WTC11 (cell line): ENCODE data around the gene BCL11A. TPM values are rescaled to one million over a fixed set of nuclear protein-coding genes. Genes with fewer than 3 reads are reported as not detected.

Experiments
- ATAC-seq: fragments of 200-7000 bp; cut with Tn5 transposase; 2 replicates; pipeline ENCODE4 v1.10.0; 2021; ENCODE audit warnings: mild to moderate bottlenecking, moderate library complexity
- CTCF ChIA-PET: fragments of 300-600 bp; sonication (Branson Sonifier 250); formaldehyde crosslinking; loops from one replicate; lab custom pipeline; 2021; ENCODE audit warnings: antibody characterized with exemption; lab: Charles Lee
- POLR2A ChIA-PET: fragments of 350-600 bp; sonication (Branson Sonifier 250); formaldehyde crosslinking; loops from one replicate; lab custom pipeline; 2021; ENCODE audit warnings: antibody characterized with exemption; lab: Charles Lee
- DNase-seq: peaks from one replicate; pipeline ENCODE4 v3.0.0; 2021; ENCODE audit warnings: low spot score
- H3K27ac Mint-ChIP-seq: 2 replicates; pipeline ENCODE4 v1.8.0; 2021; ENCODE audit warnings: mixed read lengths
- H3K27me3 Mint-ChIP-seq: 2 replicates; pipeline ENCODE4 v1.8.0; 2021; ENCODE audit warnings: low read depth, mild to moderate bottlenecking, moderate library complexity, mixed read lengths
- H3K36me3 Mint-ChIP-seq: 2 replicates; pipeline ENCODE4 v1.8.0; 2021; ENCODE audit warnings: mixed read lengths
- H3K4me1 Mint-ChIP-seq: 2 replicates; pipeline ENCODE4 v1.8.0; 2022; ENCODE audit warnings: mixed read lengths
- H3K4me3 Mint-ChIP-seq: 2 replicates; pipeline ENCODE4 v1.8.0; 2021; ENCODE audit warnings: mild to moderate bottlenecking, moderate library complexity, mixed read lengths
- H3K9me3 Mint-ChIP-seq: 2 replicates; pipeline ENCODE4 v1.8.0; 2021; ENCODE audit warnings: mixed read lengths
- CREM ChIP-seq: sonication (generic); formaldehyde crosslinking; IDR thresholded peaks from 2 replicates; pipeline ENCODE4 v1.8.1; 2022; ENCODE audit warnings: mild to moderate bottlenecking, missing genetic modification reagents, moderate library complexity
- EMX1 ChIP-seq: fragments of 250-450 bp; sonication (Bioruptor Pico); IDR thresholded peaks from 2 replicates; pipeline ENCODE4 v1.8.0; 2021; ENCODE audit warnings: mild to moderate bottlenecking
- GABPB1 ChIP-seq: sonication (generic); formaldehyde crosslinking; IDR thresholded peaks from 2 replicates; pipeline ENCODE4 v1.8.1; 2023; ENCODE audit warnings: mild to moderate bottlenecking, missing genetic modification reagents
- IRF2 ChIP-seq: sonication (generic); formaldehyde crosslinking; IDR thresholded peaks from 2 replicates; pipeline ENCODE4 v1.8.0; 2022; ENCODE audit warnings: low read depth, missing genetic modification reagents, borderline replicate concordance
- NFATC4 ChIP-seq: fragments of 250-450 bp; sonication (Bioruptor Pico); IDR thresholded peaks from 2 replicates; pipeline ENCODE4 v1.9.0; 2021; ENCODE audit warnings: mild to moderate bottlenecking
- NFYB ChIP-seq: sonication (generic); formaldehyde crosslinking; conservative IDR thresholded peaks from 2 replicates; pipeline ENCODE4 v1.8.0; 2022; ENCODE audit warnings: low read depth, missing genetic modification reagents
- RELA ChIP-seq: sonication (generic); formaldehyde crosslinking; IDR thresholded peaks from 2 replicates; pipeline ENCODE4 v1.8.1; 2022; ENCODE audit warnings: missing genetic modification reagents, mild to moderate bottlenecking, borderline replicate concordance
- SMAD4 ChIP-seq: sonication (generic); formaldehyde crosslinking; IDR thresholded peaks from 2 replicates; pipeline ENCODE4 v1.8.0; 2022; ENCODE audit warnings: mild to moderate bottlenecking, missing genetic modification reagents
- ZNF232 ChIP-seq: sonication (generic); formaldehyde crosslinking; IDR thresholded peaks from 2 replicates; pipeline ENCODE4 v1.8.0; 2022; ENCODE audit warnings: mild to moderate bottlenecking, missing genetic modification reagents
- ZNF396 ChIP-seq: fragments of 250-450 bp; sonication (Bioruptor Pico); IDR thresholded peaks from 2 replicates; pipeline ENCODE4 v1.8.0; 2021; ENCODE audit warnings: mild to moderate bottlenecking, moderate library complexity, borderline replicate concordance
- ZNF423 ChIP-seq: fragments of 250-450 bp; sonication (Bioruptor Pico); IDR thresholded peaks from 2 replicates; pipeline ENCODE4 v2.1.2; 2022; ENCODE audit warnings: mild to moderate bottlenecking, moderate library complexity
- total RNA-seq: library from RNA; stranded (reverse); gene quantifications from 3 replicates; pipeline ENCODE4 v1.2.3, GENCODE V29; 2021
- TF ChIP-seq, protein P1 (sequence below): sonication (generic); formaldehyde crosslinking; IDR thresholded peaks from 2 replicates; pipeline ENCODE4 v1.8.1; 2023; ENCODE audit warnings: mild to moderate bottlenecking, missing genetic modification reagents, moderate library complexity
- TF ChIP-seq, protein P2 (sequence below): sonication (generic); formaldehyde crosslinking; IDR thresholded peaks from 2 replicates; pipeline ENCODE4 v1.8.0; 2022; ENCODE audit warnings: mild to moderate bottlenecking, missing genetic modification reagents
- TF ChIP-seq, protein P3 (sequence below): sonication (generic); formaldehyde crosslinking; IDR thresholded peaks from 2 replicates; pipeline ENCODE4 v1.8.0; 2023; ENCODE audit warnings: mild to moderate bottlenecking, missing genetic modification reagents
- TF ChIP-seq, protein P4 (sequence below): sonication (generic); formaldehyde crosslinking; IDR thresholded peaks from 2 replicates; pipeline ENCODE4 v1.8.1; 2023; ENCODE audit warnings: mild to moderate bottlenecking, missing genetic modification reagents, borderline replicate concordance
- TF ChIP-seq, protein P5 (sequence below): sonication (generic); formaldehyde crosslinking; IDR thresholded peaks from 2 replicates; pipeline ENCODE4 v1.8.1; 2022; ENCODE audit warnings: low read depth, mild to moderate bottlenecking, moderate library complexity, missing genetic modification reagents, borderline replicate concordance
- TF ChIP-seq, protein P6 (sequence below): sonication (generic); formaldehyde crosslinking; IDR thresholded peaks from 2 replicates; pipeline ENCODE4 v1.8.0; 2022; ENCODE audit warnings: mild to moderate bottlenecking, missing genetic modification reagents
- TF ChIP-seq, protein P7 (sequence below): fragments of 250-450 bp; sonication (Bioruptor Pico); IDR thresholded peaks from 2 replicates; pipeline ENCODE4 v2.1.2; 2022; ENCODE audit warnings: mild to moderate bottlenecking, moderate library complexity
- TF ChIP-seq, protein P8 (sequence below): sonication (generic); formaldehyde crosslinking; IDR thresholded peaks from 2 replicates; pipeline ENCODE4 v1.8.0; 2023; ENCODE audit warnings: missing genetic modification reagents, mild to moderate bottlenecking, borderline replicate concordance

BCL11A gene
- total RNA-seq, 1 experiment from 2014 or later = 53.2 TPM

DNA sequence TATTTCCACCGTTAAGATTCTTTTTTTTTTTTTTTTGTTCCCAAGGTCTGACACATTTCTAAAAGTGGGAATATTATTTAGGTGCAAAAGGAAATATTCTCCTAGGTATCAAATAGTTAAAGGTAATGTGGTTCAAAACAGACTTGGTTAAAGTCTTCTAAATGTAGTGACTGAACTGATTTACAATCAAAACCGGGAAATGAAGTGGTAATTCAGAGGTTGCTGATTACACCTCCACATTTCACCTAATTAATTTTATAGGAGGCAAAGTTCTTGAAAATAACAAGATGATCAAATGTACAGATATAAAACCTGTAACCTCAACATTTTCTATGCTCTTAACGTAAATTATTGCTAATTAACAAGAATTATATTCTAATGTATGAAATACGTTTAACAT, 5.1 kb downstream of the BCL11A start (continued):
- no peak for TF ChIP-seq CREM (CRISPR knock-in tag)
- no peak for TF ChIP-seq NFYB
- no peak for TF ChIP-seq RELA (CRISPR knock-in tag)
- TF ChIP-seq SMAD4 (CRISPR knock-in tag) = no peak
- TF ChIP-seq ZNF423 (CRISPR knock-in tag) = no peak
- TF ChIP-seq IRF2 (CRISPR knock-in tag) = no peak
- no peak for TF ChIP-seq ZNF232 (CRISPR knock-in tag)
- TF ChIP-seq, protein P1, sequence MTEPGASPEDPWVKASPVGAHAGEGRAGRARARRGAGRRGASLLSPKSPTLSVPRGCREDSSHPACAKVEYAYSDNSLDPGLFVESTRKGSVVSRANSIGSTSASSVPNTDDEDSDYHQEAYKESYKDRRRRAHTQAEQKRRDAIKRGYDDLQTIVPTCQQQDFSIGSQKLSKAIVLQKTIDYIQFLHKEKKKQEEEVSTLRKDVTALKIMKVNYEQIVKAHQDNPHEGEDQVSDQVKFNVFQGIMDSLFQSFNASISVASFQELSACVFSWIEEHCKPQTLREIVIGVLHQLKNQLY (CRISPR knock-in tag) = no peak
- no peak for TF ChIP-seq NFATC4 (CRISPR knock-in tag)
- TF ChIP-seq, protein P2, sequence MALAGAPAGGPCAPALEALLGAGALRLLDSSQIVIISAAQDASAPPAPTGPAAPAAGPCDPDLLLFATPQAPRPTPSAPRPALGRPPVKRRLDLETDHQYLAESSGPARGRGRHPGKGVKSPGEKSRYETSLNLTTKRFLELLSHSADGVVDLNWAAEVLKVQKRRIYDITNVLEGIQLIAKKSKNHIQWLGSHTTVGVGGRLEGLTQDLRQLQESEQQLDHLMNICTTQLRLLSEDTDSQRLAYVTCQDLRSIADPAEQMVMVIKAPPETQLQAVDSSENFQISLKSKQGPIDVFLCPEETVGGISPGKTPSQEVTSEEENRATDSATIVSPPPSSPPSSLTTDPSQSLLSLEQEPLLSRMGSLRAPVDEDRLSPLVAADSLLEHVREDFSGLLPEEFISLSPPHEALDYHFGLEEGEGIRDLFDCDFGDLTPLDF = no peak
- no peak for TF ChIP-seq ZNF396

DNA sequence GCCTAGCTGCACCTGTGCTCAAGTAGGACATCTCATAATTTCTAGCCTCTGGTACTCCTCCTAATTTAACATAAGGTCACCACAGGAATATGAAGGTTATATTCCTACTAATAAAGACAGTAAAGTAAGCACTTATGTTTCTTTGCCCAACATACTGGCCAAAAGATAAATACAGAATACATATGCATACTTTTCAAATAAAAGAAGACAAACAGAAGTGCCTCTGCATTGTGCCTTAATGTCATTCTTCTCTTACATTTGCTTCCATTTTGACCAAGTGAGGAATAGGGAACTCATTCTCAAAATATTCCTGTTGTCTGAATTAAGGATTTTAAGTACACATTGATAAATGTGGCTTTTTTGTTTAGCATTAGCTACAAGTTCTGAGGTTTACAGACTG, 5.6 kb downstream of the BCL11A start:
- no peaks in the 10 kb centered on the region for H3K27me3 Mint-ChIP-seq
- POLR2A ChIA-PET = no interaction called here
- H3K9me3 Mint-ChIP-seq = no peaks in the 10 kb centered on the region
- DNase-seq (no peak), ATAC-seq (no peak)
- CTCF ChIA-PET = interaction anchor here (1.0 kb wide), 1 partner anchor 107 kb away, joined by 3 read pairs; no protein-coding TSS in a partner anchor
- H3K4me3 Mint-ChIP-seq = peak overlapping the region; percentile 91
- peaks cover 56% of the 10 kb centered on the region for H3K4me1 Mint-ChIP-seq
- no peak overlapping the region for H3K27ac Mint-ChIP-seq
- peaks cover 30% of the 10 kb centered on the region for H3K36me3 Mint-ChIP-seq
- TF ChIP-seq, protein P3, sequence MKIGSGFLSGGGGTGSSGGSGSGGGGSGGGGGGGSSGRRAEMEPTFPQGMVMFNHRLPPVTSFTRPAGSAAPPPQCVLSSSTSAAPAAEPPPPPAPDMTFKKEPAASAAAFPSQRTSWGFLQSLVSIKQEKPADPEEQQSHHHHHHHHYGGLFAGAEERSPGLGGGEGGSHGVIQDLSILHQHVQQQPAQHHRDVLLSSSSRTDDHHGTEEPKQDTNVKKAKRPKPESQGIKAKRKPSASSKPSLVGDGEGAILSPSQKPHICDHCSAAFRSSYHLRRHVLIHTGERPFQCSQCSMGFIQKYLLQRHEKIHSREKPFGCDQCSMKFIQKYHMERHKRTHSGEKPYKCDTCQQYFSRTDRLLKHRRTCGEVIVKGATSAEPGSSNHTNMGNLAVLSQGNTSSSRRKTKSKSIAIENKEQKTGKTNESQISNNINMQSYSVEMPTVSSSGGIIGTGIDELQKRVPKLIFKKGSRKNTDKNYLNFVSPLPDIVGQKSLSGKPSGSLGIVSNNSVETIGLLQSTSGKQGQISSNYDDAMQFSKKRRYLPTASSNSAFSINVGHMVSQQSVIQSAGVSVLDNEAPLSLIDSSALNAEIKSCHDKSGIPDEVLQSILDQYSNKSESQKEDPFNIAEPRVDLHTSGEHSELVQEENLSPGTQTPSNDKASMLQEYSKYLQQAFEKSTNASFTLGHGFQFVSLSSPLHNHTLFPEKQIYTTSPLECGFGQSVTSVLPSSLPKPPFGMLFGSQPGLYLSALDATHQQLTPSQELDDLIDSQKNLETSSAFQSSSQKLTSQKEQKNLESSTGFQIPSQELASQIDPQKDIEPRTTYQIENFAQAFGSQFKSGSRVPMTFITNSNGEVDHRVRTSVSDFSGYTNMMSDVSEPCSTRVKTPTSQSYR (CRISPR knock-in tag) = no peak
- TF ChIP-seq GABPB1 (CRISPR knock-in tag) (no peak), EMX1 (CRISPR knock-in tag) (no peak)
- TF ChIP-seq, protein P4, sequence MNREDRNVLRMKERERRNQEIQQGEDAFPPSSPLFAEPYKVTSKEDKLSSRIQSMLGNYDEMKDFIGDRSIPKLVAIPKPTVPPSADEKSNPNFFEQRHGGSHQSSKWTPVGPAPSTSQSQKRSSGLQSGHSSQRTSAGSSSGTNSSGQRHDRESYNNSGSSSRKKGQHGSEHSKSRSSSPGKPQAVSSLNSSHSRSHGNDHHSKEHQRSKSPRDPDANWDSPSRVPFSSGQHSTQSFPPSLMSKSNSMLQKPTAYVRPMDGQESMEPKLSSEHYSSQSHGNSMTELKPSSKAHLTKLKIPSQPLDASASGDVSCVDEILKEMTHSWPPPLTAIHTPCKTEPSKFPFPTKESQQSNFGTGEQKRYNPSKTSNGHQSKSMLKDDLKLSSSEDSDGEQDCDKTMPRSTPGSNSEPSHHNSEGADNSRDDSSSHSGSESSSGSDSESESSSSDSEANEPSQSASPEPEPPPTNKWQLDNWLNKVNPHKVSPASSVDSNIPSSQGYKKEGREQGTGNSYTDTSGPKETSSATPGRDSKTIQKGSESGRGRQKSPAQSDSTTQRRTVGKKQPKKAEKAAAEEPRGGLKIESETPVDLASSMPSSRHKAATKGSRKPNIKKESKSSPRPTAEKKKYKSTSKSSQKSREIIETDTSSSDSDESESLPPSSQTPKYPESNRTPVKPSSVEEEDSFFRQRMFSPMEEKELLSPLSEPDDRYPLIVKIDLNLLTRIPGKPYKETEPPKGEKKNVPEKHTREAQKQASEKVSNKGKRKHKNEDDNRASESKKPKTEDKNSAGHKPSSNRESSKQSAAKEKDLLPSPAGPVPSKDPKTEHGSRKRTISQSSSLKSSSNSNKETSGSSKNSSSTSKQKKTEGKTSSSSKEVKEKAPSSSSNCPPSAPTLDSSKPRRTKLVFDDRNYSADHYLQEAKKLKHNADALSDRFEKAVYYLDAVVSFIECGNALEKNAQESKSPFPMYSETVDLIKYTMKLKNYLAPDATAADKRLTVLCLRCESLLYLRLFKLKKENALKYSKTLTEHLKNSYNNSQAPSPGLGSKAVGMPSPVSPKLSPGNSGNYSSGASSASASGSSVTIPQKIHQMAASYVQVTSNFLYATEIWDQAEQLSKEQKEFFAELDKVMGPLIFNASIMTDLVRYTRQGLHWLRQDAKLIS (CRISPR knock-in tag) = no peak
- TF ChIP-seq, protein P5, sequence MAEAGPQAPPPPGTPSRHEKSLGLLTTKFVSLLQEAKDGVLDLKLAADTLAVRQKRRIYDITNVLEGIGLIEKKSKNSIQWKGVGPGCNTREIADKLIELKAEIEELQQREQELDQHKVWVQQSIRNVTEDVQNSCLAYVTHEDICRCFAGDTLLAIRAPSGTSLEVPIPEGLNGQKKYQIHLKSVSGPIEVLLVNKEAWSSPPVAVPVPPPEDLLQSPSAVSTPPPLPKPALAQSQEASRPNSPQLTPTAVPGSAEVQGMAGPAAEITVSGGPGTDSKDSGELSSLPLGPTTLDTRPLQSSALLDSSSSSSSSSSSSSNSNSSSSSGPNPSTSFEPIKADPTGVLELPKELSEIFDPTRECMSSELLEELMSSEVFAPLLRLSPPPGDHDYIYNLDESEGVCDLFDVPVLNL (CRISPR knock-in tag) = no peak
- TF ChIP-seq, protein P6, sequence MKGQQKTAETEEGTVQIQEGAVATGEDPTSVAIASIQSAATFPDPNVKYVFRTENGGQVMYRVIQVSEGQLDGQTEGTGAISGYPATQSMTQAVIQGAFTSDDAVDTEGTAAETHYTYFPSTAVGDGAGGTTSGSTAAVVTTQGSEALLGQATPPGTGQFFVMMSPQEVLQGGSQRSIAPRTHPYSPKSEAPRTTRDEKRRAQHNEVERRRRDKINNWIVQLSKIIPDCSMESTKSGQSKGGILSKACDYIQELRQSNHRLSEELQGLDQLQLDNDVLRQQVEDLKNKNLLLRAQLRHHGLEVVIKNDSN (CRISPR knock-in tag) = no peak
- TF ChIP-seq, protein P7, sequence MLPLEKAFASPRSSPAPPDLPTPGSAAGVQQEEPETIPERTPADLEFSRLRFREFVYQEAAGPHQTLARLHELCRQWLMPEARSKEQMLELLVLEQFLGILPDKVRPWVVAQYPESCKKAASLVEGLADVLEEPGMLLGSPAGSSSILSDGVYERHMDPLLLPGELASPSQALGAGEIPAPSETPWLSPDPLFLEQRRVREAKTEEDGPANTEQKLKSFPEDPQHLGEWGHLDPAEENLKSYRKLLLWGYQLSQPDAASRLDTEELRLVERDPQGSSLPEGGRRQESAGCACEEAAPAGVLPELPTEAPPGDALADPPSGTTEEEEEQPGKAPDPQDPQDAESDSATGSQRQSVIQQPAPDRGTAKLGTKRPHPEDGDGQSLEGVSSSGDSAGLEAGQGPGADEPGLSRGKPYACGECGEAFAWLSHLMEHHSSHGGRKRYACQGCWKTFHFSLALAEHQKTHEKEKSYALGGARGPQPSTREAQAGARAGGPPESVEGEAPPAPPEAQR (CRISPR knock-in tag) = no peak
- TF ChIP-seq, protein P8, sequence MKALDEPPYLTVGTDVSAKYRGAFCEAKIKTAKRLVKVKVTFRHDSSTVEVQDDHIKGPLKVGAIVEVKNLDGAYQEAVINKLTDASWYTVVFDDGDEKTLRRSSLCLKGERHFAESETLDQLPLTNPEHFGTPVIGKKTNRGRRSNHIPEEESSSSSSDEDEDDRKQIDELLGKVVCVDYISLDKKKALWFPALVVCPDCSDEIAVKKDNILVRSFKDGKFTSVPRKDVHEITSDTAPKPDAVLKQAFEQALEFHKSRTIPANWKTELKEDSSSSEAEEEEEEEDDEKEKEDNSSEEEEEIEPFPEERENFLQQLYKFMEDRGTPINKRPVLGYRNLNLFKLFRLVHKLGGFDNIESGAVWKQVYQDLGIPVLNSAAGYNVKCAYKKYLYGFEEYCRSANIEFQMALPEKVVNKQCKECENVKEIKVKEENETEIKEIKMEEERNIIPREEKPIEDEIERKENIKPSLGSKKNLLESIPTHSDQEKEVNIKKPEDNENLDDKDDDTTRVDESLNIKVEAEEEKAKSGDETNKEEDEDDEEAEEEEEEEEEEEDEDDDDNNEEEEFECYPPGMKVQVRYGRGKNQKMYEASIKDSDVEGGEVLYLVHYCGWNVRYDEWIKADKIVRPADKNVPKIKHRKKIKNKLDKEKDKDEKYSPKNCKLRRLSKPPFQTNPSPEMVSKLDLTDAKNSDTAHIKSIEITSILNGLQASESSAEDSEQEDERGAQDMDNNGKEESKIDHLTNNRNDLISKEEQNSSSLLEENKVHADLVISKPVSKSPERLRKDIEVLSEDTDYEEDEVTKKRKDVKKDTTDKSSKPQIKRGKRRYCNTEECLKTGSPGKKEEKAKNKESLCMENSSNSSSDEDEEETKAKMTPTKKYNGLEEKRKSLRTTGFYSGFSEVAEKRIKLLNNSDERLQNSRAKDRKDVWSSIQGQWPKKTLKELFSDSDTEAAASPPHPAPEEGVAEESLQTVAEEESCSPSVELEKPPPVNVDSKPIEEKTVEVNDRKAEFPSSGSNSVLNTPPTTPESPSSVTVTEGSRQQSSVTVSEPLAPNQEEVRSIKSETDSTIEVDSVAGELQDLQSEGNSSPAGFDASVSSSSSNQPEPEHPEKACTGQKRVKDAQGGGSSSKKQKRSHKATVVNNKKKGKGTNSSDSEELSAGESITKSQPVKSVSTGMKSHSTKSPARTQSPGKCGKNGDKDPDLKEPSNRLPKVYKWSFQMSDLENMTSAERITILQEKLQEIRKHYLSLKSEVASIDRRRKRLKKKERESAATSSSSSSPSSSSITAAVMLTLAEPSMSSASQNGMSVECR (CRISPR knock-in tag) = no peak
- TF ChIP-seq, protein P1 (CRISPR knock-in tag) = no peak
